K562 (cell line): ENCODE measurements around the gene BCL11A. TPM values are rescaled to one million over a fixed set of nuclear protein-coding genes. Genes with fewer than 3 reads are reported as not detected.

Source experiments
- ATAC-seq: fragments of 200-7000 bp; cut with Tn5 transposase; 3 replicates; pipeline ENCODE4 v1.9.1; 2020; ENCODE audit warnings: moderate library complexity
- BruUV-seq: library from RNA; stranded (reverse); fragments of 400-500 nt; replicated peaks from 2 replicates; lab custom pipeline; 2021; lab: Mats Ljungman, UMichigan
- CTCF ChIA-PET: fragments of 300-600 bp; formaldehyde crosslinking; extraction: SDS; loops from one replicate; lab custom pipeline; 2021; ENCODE audit warnings: low intra/inter-chr PET ratio; lab: Yijun Ruan, JAX
- POLR2A ChIA-PET: fragments of 300-600, 350-650 bp; sonication (Branson Sonifier 250); formaldehyde crosslinking; extraction: SDS; loops from one replicate; lab custom pipeline; 2021; ENCODE audit warnings: antibody characterized with exemption, inconsistent platforms; lab: Yijun Ruan, JAX
- DNase-seq, 4 experiments: peaks; one replicate each; pipeline versions ENCODE4 v3.0.0 to v3.0.0-alpha.2; 2011 to 2018; ENCODE audit warnings: low spot score in 3 of 4, mixed read lengths in 3 of 4; ENCODE audit errors: extremely low read depth in 1 of 4
- FAIRE-seq: peaks from 2 replicates; lab custom pipeline; 2011; peaks lifted over from hg19 to GRCh38; lab: Jason Lieb, UNC
- H2AFZ ChIP-seq: 2 replicates; pipeline ENCODE4 v1.6.0; 2011; ENCODE audit warnings: low read depth, low read length, control low read depth, inconsistent platforms
- H3K27ac ChIP-seq: fragments of 200-600 bp; 3 replicates; pipeline ENCODE4 v1.8.0; 2011; ENCODE audit warnings: low read depth, mild to moderate bottlenecking, control low read depth, inconsistent platforms, low read length, moderate library complexity, mixed read lengths; ENCODE audit errors: extremely low read depth
- H3K27me3 ChIP-seq, 2 experiments: fragments of 300-600 bp in 1 of 2; 2 replicates in 1 of 2; 3 replicates in 1 of 2; pipeline versions ENCODE4 v1.6.0 to v1.8.0; 2011; ENCODE audit warnings: inconsistent platforms in 2 of 2, low read length in 2 of 2, mild to moderate bottlenecking in 1 of 2, mixed read lengths in 1 of 2, moderate library complexity in 1 of 2; ENCODE audit not compliant: control insufficient read depth in 2 of 2, insufficient read depth in 2 of 2
- H3K36me3 ChIP-seq: fragments of 300-600 bp; 3 replicates; pipeline ENCODE4 v1.8.0; 2011; ENCODE audit warnings: mild to moderate bottlenecking, low read length, inconsistent platforms; ENCODE audit not compliant: control insufficient read depth, insufficient read depth
- H3K4me1 ChIP-seq, 2 experiments: fragments of 200-600 bp in 1 of 2; replicated peaks in 1 of 2; 2 replicates in 1 of 2; 3 replicates in 1 of 2; pipeline versions ENCODE4 v1.5.1 to v1.8.0; 2011; ENCODE audit warnings: inconsistent platforms in 2 of 2, low read length in 2 of 2, mild to moderate bottlenecking in 1 of 2, mixed read lengths in 1 of 2, moderate library complexity in 1 of 2; ENCODE audit not compliant: control insufficient read depth in 2 of 2, insufficient read depth in 2 of 2
- H3K4me2 ChIP-seq: 2 replicates; pipeline ENCODE4 v1.6.1; 2011; ENCODE audit warnings: low read length, control low read depth, inconsistent platforms, mixed read lengths; ENCODE audit not compliant: insufficient read depth
- H3K4me3 ChIP-seq: fragments of 200-600 bp; sonication (generic), shearing (Covaris generic); 2 replicates; pipeline ENCODE4 v1.5.1; 2016; ENCODE audit warnings: control low read depth, inconsistent platforms
- H3K79me2 ChIP-seq: fragments of 200-600 bp; 3 replicates; pipeline ENCODE4 v1.8.0; 2011; ENCODE audit warnings: low read length, inconsistent platforms; ENCODE audit not compliant: control insufficient read depth, insufficient read depth
- H3K9ac ChIP-seq, 2 experiments: 2 replicates each; pipeline versions ENCODE4 v1.6.0 to v1.6.1; 2011; ENCODE audit warnings: low read depth in 2 of 2, low read length in 2 of 2, control low read depth in 1 of 2, inconsistent platforms in 1 of 2, mild to moderate bottlenecking in 1 of 2, mixed read lengths in 1 of 2; ENCODE audit not compliant: insufficient read depth in 1 of 2
- H3K9me1 ChIP-seq: one replicate; pipeline ENCODE4 v1.6.0; 2011; ENCODE audit warnings: inconsistent platforms, mild to moderate bottlenecking, low read length, moderate library complexity; ENCODE audit not compliant: control insufficient read depth, insufficient read depth
- H3K9me3 ChIP-seq: replicated peaks from 2 replicates; pipeline ENCODE4 v1.5.1; 2011; ENCODE audit warnings: low read depth, low read length, inconsistent platforms; ENCODE audit not compliant: control insufficient read depth, insufficient read depth
- H4K20me1 ChIP-seq: replicated peaks from 2 replicates; pipeline ENCODE4 v1.6.1; 2011; ENCODE audit warnings: low read length, inconsistent platforms, mixed read lengths; ENCODE audit not compliant: control insufficient read depth, insufficient read depth
- BRD4 ChIP-seq: fragments of 200-600 bp; sonication (generic); IDR thresholded peaks from 2 replicates; pipeline ENCODE4 v1.6.1; 2017; ENCODE audit warnings: inconsistent platforms
- FOS ChIP-seq: IDR thresholded peaks from 3 replicates; pipeline ENCODE4 v1.6.1; 2011; ENCODE audit not compliant: insufficient read length; ENCODE audit errors: extremely low read depth
- HOXB6 ChIP-seq: fragments of 250-450 bp; sonication (Bioruptor Pico); IDR thresholded peaks from 2 replicates; pipeline ENCODE4 v1.5.1; 2022; ENCODE audit warnings: mild to moderate bottlenecking, borderline replicate concordance
- IRF9 ChIP-seq: fragments of 450-650 bp; IDR thresholded peaks from 2 replicates; pipeline ENCODE4 v1.6.1; 2016; ENCODE audit warnings: missing biosample characterization, missing genetic modification characterization
- NKRF ChIP-seq: fragments of 450-650 bp; IDR thresholded peaks from 2 replicates; pipeline ENCODE4 v1.6.1; 2016; ENCODE audit warnings: borderline replicate concordance
- NR2C1 ChIP-seq, 2 experiments: fragments of 450-650 bp; IDR thresholded peaks; 2 replicates each; pipeline ENCODE4 v1.6.1; 2017; ENCODE audit warnings: mild to moderate bottlenecking in 2 of 2, antibody characterized with exemption in 1 of 2, inconsistent platforms in 1 of 2, missing compliant biosample characterization in 1 of 2, missing genetic modification characterization in 1 of 2
- PCBP1 ChIP-seq: fragments of 200-400 bp; formaldehyde crosslinking; IDR thresholded peaks from 2 replicates; pipeline ENCODE4 v1.6.1; 2018; ENCODE audit warnings: mild to moderate bottlenecking, low read depth, low read length; ENCODE audit not compliant: poor library complexity, severe bottlenecking
- POLR3A ChIP-seq: IDR thresholded peaks from 2 replicates; pipeline ENCODE4 v1.6.1; 2011; ENCODE audit warnings: borderline replicate concordance, mild to moderate bottlenecking, moderate library complexity; ENCODE audit not compliant: insufficient read length, insufficient read depth; ENCODE audit errors: extremely low read depth
- PRPF4 ChIP-seq: fragments of 200-400 bp; formaldehyde crosslinking; IDR thresholded peaks from one replicate; pipeline ENCODE4 v1.6.1; 2017; ENCODE audit warnings: low read length, low read depth, mild to moderate bottlenecking; ENCODE audit not compliant: insufficient read depth, poor library complexity, severe bottlenecking
- SMARCA5 ChIP-seq: fragments of 450-650 bp; IDR thresholded peaks from 2 replicates; pipeline ENCODE4 v1.6.1; 2016
- SMARCB1 ChIP-seq: IDR thresholded peaks from 2 replicates; pipeline ENCODE4 v1.6.1; 2011; ENCODE audit warnings: improper control_type of control experiment, low read depth; ENCODE audit not compliant: insufficient read length
- SP2 ChIP-seq: IDR thresholded peaks from 2 replicates; pipeline ENCODE4 v1.6.1; 2011; ENCODE audit warnings: mild to moderate bottlenecking, low read depth, low read length, moderate library complexity; ENCODE audit not compliant: poor library complexity, severe bottlenecking; ENCODE audit errors: extremely low read depth
- ZBTB49 ChIP-seq: sonication (generic); formaldehyde crosslinking; IDR thresholded peaks from 2 replicates; pipeline ENCODE4 v1.8.0; 2022; ENCODE audit warnings: missing genetic modification reagents, mild to moderate bottlenecking, borderline replicate concordance
- ZNF785 ChIP-seq: fragments of 250-450 bp; sonication (Bioruptor Pico); IDR thresholded peaks from 2 replicates; pipeline ENCODE4 v1.4.0; 2020; ENCODE audit warnings: mild to moderate bottlenecking
- WGBS: fragments of 100-300 bp; shearing (Covaris generic); methylation state at CpG from one replicate; pipeline ENCODE4 v1.1.6; 2016; ENCODE audit warnings: low coverage, mixed read lengths; ENCODE audit not compliant: insufficient coverage; ENCODE audit errors: missing lambda C conversion rate; 5-methylcytosine and 5-hydroxymethylcytosine counted together
- in situ Hi-C: fragments of 300-500 bp; cut with MboI; formaldehyde crosslinking; loops from 4 replicates; pipeline ENCODE4 v1.15.0; 2018; ENCODE audit warnings: inconsistent platforms, mixed read lengths
- intact Hi-C: fragments of 100-400 bp; cut with micrococcal nuclease; formaldehyde crosslinking; loops from 2 replicates; pipeline ENCODE4 v1.14.2; 2022
- polyA plus RNA-seq, 8 experiments: library from polyadenylated mRNA; depleted of rRNA in 4 of 8; stranded (reverse) in 5 of 8; unstranded in 3 of 8; fragments of >200 nt; fragmentation: Nextera tagmentation in 2 of 8; fragmentation: Illumina TruSeq in 1 of 8; extraction: Ambion mirVana in 2 of 8; extraction: Trizol in 1 of 8; gene quantifications; 2 replicates each; pipeline versions ENCODE4 v1.2.1 to v1.2.3, GENCODE V29; 2011 to 2014; ENCODE audit warnings: inconsistent platforms in 1 of 8, missing spikeins in 1 of 8
- total RNA-seq, 7 experiments: library from RNA; depleted of rRNA in 6 of 7; stranded (reverse); fragments of >200 nt in 6 of 7; fragmentation: Illumina TruSeq in 2 of 7; extraction: Trizol in 2 of 7; gene quantifications; 2 replicates each; pipeline versions ENCODE4 v1.2.1 to v1.2.3, GENCODE V29; 2011 to 2021; ENCODE audit warnings: low replicate concordance in 1 of 7

Gene BCL11A
- total and polyA plus RNA-seq, 9 of the 15 experiments (the other 6 are each of a cell fraction or from before 2014, with no cell fraction given) = 0.13 TPM; not detected in 8

GRCh38 chr2:60481257-60481656, 72.2 kb downstream of the BCL11A start (continued):
- TF ChIP-seq PCBP1 (no peak), PRPF4 (no peak), BRD4 (no peak), SMARCA5 (no peak), NKRF (no peak), NR2C1 (IDR thresholded peaks at IDR 0.05) (no peak), NR2C1 (tag; IDR thresholded peaks at IDR 0.05) (no peak), HOXB6 (no peak)

DNA sequence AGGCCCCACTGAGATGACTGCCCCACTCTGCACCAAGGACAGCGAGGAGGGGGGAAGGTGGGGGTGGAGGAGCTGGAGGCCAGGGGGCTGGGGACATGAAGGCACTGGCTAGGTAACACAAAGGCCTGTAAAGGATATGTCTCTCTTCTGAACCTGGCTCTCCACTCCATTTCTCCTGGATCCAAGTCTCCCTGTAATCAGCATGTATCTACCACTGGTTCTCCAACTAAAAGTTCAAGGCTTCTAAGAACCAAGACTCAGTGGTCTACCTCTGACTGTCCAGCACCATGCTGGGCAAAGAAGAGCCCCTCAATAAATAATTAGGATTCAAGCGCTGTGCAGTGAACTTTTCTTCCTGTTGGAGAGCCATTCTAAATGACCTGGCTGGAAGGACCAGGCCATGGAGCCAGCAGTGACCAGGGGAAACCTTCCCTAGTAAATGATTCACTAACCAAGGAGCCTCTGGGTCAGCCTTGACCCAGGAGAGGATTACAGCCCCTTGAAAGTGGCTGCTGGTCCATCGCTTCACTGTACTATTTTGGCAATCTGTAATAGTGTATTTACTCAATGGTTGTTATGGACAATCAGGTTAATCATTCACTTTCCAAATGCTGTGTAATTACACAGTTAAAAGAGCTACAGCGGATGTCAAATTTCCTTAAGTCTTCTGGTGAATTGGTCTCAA, 73.2 kb downstream of the BCL11A start:
- no peak overlapping the region for H2AFZ ChIP-seq
- H3K79me2 ChIP-seq = no peaks in the 10 kb centered on the region
- no peak overlapping the region for H3K4me3 ChIP-seq
- H3K4me1 ChIP-seq = no peaks in the 10 kb centered on the region
- no peaks in the 10 kb centered on the region for H3K9me1 ChIP-seq
- H3K27ac ChIP-seq = no peak overlapping the region
- FAIRE-seq (no peak), ATAC-seq (no peak), DNase-seq (no peak)
- no peak overlapping the region for H3K9ac ChIP-seq
- no peaks in the 10 kb centered on the region for H3K36me3 ChIP-seq
- in situ Hi-C loops = no loop called here
- CTCF ChIA-PET = no interaction called here
- WGBS = 0% methylated on average over 3 of the region's 4 CpGs
- H3K4me2 ChIP-seq = no peak overlapping the region
- H3K27me3 ChIP-seq = peaks cover 4 to 28% of the 10 kb centered on the region in 2 experiments; a peak in 3 of 5 replicates
- POLR2A ChIA-PET = interaction anchor here (0.5 kb wide), 1 partner anchor 19 kb away, joined by 3 read pairs; no protein-coding TSS in a partner anchor
- no TSS peak for BruUV-seq
- no peaks in the 10 kb centered on the region for H3K9me3 ChIP-seq
- intact Hi-C loops = no loop called here
- H4K20me1 ChIP-seq = 0 out of 2 replicates have a peak, but pooled peaks cover 3% of the 10 kb centered on the region
- no peak for TF ChIP-seq ZNF785 (CRISPR knock-in tag)
- no peak for TF ChIP-seq IRF9 (tag)
- TF ChIP-seq ZBTB49 = no peak
- TF ChIP-seq SP2 = no peak
- TF ChIP-seq POLR3A = no peak
- no peak for TF ChIP-seq SMARCB1
- TF ChIP-seq FOS = no peak
